Sciatic nerve (tissue), 2 donors: ENCODE results near the gene PRR32. TPM values are rescaled to one million over a fixed set of nuclear protein-coding genes. Genes with fewer than 3 reads are reported as not detected.
"Not testable (repeated sequence)": the region's sequence is repeated elsewhere in the genome, so short reads cannot be mapped to it uniquely, and the experiment has no call there.

ENCODE experiments used
- ATAC-seq: fragments of 200-7000 bp; cut with Tn5 transposase; one replicate; pipeline ENCODE4 v1.9.1; 2020; ENCODE audit warnings: mild to moderate bottlenecking, moderate library complexity
- DNase-seq: peaks from one replicate; pipeline ENCODE4 v3.0.0-alpha.2; 2020; ENCODE audit warnings: low spot score
- intact Hi-C: fragments of 100-400 bp; cut with DNase I; formaldehyde crosslinking; loops from one replicate; pipeline ENCODE4 v1.14.2; 2022
- total RNA-seq: library from RNA; stranded (reverse); fragmentation: NEBNext Ultra II Directional; extraction: Animal tissue kit (Norgen Biotek cat#: 25700); gene quantifications from one replicate; pipeline ENCODE4 v1.2.1, GENCODE V29; 2021
- donor health status: DM: no; HTN: no; CAD: no.
- donor health status: DM: no; HTN: no; CAD: no.

The PRR32 gene
- total RNA-seq: not detected

GRCh38 chrX:126819429-126819828 is at the start of gene PRR32:
Gene PRR32, plus strand, starts transcription at chrX:126819729. Its CDS starts 115 bp downstream, at chrX:126819844.
- ATAC-seq: no peak
- intact Hi-C loops: no loop called here
- no peak for DNase-seq

GRCh38 chrX:126770179-126770578 is 49.4 kb upstream of the PRR32 start:
- no peak for ATAC-seq
- DNase-seq: no peak
- intact Hi-C loops: no loop called here

GRCh38 chrX:126785539-126785938 is 34.0 kb upstream of the PRR32 start:
- ATAC-seq (no peak), DNase-seq (no peak)
- intact Hi-C loops: no loop called here

GRCh38 chrX:126799059-126799458 is 20.5 kb upstream of the PRR32 start:
- no peak for ATAC-seq
- intact Hi-C loops: no loop called here
- DNase-seq: no peak

GRCh38 chrX:126806784-126807183 is 12.7 kb upstream of the PRR32 start:
- DNase-seq, intact Hi-C loops, ATAC-seq: not testable (repeated sequence)

GRCh38 chrX:126815806-126816205 is 3.7 kb upstream of the PRR32 start:
- intact Hi-C loops: no loop called here
- DNase-seq: no peak
- ATAC-seq: no peak

- no peak for ATAC-seq
- DNase-seq: no peak
- intact Hi-C loops: no loop called here
Observed at GRCh38 chrX:126820700-126821420, 1.3 kb downstream of the PRR32 start.

GRCh38 chrX:126824338-126825007 is 4.9 kb downstream of the PRR32 start:
- intact Hi-C loops: no loop called here
- DNase-seq: no peak
- ATAC-seq: no peak

GRCh38 chrX:126825566-126826193 is 6.2 kb downstream of the PRR32 start:
- intact Hi-C loops: no loop called here
- ATAC-seq (no peak), DNase-seq (no peak)

- ATAC-seq (no peak), DNase-seq (no peak)
- intact Hi-C loops: no loop called here
Observed at GRCh38 chrX:126836186-126836585, 16.7 kb downstream of the PRR32 start.

GRCh38 chrX:126847143-126847542 is 27.6 kb downstream of the PRR32 start:
- intact Hi-C loops: no loop called here
- DNase-seq: no peak

GRCh38 chrX:126855839-126856524 is 36.5 kb downstream of the PRR32 start:
- intact Hi-C loops: no loop called here
- DNase-seq: no peak

More at GRCh38 chrX:126847143-126847542, 27.6 kb downstream of the PRR32 start:
- ATAC-seq: no peak

More at GRCh38 chrX:126855839-126856524, 36.5 kb downstream of the PRR32 start:
- ATAC-seq: no peak
